ENCODE measurements around the gene PUS7L.

- TF ChIP-seq POLR2A (IDR thresholded peaks at IDR 0.05; ENCODE audit: low read depth): no peak
- no peak for TF ChIP-seq CTCF (IDR thresholded peaks at IDR 0.05)
- no peak for TF ChIP-seq EP300 (IDR thresholded peaks at IDR 0.05)
- no peak for TF ChIP-seq POLR2AphosphoS5 (IDR thresholded peaks at IDR 0.05)
Observed at GRCh38 chr12:43786899-43787693, 28.5 kb upstream of the PUS7L start.

All from esophagus muscularis mucosa (tissue), 4 donors.